GM18861 (cell line): ENCODE results near the gene TRHDE.

ENCODE experiments used
- ATAC-seq: cut with Tn5 transposase; IDR thresholded peaks from one replicate; pipeline ENCODE4 v1.9.1; 2021; ENCODE audit not compliant: unreplicated experiment

TRHDE gene

DNA sequence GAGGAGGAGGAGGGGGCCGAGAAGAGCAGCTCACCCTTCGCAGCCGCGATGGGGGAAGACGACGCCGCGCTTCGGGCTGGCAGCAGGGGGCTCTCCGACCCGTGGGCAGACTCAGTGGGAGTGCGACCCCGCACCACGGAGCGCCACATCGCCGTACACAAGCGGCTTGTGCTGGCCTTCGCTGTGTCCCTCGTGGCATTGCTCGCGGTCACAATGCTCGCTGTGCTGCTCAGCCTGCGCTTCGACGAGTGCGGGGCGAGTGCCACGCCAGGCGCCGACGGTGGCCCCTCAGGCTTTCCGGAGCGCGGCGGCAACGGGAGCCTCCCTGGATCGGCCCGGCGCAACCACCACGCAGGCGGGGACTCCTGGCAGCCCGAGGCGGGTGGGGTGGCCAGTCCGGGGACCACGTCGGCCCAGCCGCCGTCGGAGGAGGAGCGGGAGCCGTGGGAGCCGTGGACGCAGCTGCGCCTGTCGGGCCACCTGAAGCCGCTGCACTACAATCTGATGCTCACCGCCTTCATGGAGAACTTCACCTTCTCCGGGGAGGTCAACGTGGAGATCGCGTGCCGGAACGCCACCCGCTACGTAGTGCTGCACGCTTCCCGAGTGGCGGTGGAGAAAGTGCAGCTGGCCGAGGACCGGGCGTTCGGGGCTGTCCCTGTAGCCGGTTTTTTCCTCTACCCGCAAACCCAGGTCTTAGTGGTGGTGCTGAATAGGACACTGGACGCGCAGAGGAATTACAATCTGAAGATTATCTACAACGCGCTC, 745 bp downstream of the TRHDE start:
- no peak for ATAC-seq

DNA sequence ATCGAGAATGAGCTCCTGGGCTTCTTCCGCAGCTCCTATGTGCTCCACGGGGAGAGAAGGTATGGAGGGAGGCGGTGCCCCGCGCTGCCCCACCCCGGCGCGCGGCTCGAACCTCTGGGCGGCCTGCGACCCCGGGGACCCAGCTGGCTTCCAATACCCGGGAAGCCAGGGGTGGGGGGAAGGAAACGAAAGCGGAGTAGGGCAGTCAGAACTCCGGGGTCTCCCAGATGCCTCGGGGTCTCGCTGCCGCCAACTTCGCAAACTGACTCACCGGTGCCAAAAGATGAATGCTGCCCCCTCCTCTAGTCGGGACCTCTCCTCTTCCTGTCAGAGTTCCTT, 1.3 kb downstream of the TRHDE start:
- no peak for ATAC-seq

DNA sequence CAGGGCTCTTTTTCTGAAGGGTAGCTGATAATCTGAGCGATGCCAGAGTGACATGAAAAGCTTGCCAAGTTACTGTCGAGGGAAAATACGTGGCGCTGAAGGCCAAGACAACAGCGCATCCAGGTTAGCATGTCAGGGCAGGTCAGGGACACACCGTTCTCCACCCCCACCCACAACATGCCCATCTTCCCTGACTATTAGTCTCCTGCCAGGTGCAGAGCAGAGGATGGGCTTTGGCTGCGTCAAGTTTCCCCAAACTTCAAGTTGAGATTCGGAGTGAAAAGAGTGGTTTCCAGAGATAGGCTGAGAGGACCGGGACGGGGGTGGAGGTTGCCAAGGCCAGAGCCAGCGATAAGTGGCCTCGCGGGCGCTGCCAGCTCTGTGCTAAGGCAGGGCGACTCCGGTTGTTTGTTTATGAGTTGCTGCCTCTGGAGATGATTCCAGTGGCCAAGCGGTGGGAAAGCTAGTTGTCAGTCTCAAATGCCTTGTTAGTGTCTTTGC, 1.7 kb downstream of the TRHDE start:
- no peak for ATAC-seq

DNA sequence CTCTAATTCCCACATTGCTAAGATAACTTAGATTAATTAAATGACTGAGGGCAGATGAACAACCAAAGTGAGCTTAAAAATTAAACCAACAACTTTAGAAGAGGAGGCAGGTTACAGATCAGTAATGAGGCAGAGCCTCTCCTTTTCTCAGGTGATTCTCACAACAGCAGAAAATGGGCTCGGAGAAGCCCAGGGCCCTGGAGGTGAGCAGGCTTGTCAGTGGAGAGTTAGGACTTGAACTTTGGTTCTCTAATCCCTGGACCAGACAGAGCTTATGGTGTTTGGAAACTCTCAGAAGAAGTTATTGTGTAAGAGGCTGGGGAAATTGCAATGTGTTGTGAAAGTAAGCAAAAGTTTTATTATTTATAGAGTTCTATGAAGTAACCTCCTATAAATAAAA, 2.8 kb downstream of the TRHDE start:
- ATAC-seq: no peak

DNA sequence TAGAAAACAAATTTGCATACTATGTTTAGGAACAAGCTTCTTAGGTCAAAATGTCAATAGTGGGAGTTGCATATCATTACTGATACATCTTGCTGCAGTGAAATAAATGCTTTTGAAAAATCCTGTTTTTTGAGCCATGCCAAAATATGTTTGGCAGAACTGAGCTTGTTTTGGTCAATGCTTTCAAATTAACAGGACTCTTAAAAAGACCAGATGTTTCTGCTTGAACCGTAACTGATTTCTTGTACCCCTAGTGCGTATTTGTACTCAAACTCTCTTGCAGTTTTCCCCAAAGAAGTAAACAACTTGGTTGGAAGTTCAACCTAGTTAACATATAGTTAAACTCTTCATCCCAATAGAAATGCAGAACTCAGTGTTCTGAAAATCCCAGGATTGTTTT, 3.4 kb downstream of the TRHDE start:
- ATAC-seq: no peak

DNA sequence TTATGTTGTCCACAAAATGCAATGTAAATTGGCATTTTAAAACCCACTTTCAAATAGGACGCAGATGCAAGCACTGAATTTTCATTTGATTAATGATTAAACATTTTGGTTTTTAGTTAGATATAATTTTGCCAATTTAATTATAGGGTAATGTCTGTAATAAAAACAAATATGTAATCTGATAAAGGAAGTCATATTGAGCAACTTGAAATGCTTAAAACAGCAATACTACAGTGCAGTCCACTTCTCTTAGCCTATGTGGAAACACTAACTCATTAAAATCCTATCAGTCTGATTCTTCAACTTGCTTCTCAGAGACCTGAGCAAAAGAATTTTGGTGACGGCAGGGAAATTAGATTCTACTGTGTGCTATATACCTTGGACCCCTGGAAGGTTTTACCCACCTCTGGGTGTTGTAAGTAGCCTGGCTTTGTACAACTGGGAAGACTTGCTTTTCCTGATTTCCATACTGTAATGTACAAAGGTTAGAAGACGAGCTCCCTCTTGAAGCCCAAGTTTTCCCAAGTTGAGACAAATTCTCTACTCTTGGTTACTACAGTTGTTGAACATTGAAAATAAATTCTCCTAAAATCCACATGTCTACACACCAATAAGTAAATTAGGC, 4.1 kb downstream of the TRHDE start:
- no peak for ATAC-seq

DNA sequence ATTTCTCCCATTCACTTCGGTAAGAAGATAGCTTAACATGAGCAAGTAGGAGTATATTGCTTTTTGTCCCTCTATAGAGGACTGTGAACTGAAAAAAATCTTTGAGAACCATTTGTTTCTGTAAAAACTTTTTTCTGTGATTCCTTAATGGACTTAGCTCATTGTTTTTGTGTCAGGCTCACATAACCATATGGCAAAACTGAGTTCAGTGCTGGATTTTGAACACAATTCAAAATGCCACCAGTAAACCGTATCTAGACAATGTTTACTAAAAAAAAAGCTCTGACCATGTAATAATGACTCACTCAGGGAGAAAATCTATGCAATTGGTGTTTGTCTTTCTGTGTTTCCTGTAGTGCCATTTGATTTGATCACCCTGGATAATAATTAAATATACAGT, 5.2 kb downstream of the TRHDE start:
- ATAC-seq: no peak

DNA sequence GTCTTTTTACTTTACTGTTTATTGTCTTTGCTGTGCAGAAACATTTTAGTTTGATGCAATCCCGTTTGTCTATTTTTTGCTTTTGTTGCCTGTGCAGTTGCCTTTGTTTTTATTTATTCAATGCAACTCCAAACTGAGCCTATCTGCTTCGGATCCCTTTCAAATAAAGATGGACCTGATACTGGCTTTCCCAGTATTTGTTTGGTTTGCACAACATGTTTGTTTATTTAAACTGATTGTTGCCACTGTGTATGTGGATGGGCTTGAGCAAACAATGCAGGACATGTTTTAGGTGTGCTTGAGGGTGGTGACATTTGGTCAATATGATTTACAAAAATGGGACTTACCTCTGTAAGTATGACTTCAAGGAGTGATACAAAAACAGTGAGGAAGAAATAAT, 6.7 kb downstream of the TRHDE start:
- no peak for ATAC-seq

DNA sequence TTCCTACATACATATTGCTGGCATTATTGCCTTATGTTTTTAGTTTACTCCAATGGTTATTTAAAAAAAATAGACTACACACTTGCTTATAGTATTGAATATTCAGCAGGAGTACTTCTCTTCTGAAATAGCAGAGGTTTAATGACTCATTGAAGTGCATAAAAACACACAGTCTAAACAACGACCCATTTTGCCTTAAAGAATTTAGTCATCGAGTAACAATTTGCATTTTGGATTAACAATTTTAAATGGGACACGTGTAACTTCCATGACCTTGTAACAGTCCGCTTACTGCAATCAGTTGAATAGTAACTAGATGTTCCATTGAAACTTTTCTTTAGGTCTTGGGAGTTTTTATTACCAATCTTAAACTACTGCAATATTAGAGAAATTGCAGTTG, 9.0 kb downstream of the TRHDE start:
- ATAC-seq: no peak

DNA sequence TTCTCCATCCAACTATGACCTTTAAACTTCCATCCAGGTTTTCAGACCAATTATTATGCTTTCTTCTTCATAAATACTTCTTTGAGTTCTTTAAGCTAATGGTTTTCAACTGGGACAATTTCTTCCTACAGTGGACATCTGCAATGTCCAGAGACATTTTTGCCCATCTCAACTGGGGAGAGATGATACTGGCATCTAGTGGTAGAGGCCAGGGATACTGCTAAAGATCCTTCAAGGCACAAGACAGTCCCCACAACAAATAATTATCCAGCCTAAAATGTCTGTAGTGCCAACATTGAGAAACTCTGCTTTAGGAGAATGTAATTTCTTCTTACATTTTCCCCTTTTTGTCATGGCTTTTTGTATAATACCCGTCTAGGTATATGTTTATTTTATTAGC, 10.6 kb downstream of the TRHDE start:
- no peak for ATAC-seq

DNA sequence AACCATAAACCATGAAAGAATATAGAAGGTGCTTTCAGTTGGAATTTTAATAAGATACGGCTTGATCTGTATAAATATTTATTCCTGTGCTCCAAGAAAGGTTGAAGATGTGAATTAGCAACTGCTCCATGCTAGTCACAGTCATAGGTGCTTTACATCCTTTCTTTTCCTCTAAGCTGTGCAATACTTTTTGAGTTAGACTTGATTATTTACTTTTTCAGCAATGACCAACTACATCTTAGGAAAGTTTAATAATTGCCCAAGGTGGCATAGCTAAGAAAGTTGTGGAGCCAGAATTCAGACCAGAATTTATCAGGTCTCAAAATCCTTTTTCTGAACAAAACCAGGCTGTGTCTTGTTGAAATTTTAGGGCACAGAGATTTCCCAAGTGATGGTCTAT, 13.7 kb downstream of the TRHDE start:
- ATAC-seq: no peak

DNA sequence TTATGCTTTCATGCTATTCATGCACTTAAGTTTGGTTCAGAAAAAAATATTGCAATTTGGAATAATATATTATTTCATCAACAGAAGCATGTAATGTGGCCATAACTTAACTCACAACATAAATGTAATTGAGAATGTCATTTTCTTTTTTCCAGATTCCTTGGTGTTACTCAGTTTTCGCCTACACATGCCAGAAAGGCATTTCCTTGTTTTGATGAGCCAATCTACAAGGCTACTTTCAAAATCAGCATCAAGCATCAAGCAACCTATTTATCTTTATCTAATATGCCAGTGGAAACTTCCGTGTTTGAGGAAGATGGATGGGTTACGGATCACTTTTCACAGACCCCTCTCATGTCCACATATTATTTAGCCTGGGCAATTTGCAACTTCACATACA, 14.4 kb downstream of the TRHDE start:
- ATAC-seq: no peak

DNA sequence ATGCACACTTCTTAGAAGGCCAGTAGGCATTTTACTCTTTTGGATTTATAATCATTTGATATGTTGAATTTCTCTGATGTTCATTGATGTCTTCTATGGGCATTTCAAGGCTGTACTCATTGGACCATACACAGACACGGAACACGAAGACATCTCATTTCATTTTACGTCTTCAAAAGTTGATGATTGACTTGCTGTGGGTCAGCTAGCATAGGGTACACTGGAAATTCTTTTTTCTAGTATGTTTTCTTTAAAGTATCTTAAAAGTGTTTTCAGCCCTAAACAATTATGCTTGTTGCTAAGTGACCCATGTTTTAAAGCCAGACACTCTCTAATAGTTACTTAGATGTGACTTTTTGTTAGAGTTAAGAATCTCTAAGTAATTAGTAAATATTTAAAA, 16.3 kb downstream of the TRHDE start:
- no peak for ATAC-seq

DNA sequence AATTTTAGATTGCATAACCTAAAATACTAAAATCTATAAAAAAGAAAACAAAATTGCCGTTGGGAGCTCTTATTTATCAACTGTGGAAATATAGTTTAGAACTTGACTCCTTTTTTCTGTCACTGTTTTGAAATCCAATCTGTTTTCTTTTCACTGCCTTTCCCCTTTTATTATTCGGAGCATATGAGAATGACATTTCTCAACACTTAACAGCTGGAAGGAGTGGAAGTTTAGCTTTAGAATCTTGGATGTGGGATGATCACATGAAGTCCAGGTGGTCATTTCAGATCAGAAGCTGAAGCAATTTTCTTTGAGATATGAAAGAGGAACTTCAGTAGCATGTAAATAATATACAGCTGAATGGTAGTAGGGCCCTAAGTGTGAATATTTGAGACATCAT, 16.7 kb downstream of the TRHDE start:
- ATAC-seq: no peak

DNA sequence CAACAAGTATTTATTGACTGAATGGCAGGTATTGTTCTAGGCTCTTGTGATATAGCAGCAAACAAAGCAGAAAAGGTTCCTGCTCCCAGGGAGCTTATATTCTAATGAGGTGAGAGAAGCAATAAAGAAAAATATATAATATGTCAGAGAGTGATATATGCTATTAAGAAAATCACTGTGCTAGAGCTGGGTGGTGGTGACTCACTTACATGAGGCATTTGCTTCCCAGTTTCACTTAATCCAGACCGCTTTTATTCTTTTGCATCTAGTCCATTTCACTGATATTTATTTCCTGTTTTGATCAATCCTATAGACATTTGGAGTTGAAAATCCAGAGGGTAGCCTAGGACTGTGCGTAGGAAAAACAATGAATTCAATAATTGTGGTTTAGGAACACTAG, 17.5 kb downstream of the TRHDE start:
- ATAC-seq: no peak

DNA sequence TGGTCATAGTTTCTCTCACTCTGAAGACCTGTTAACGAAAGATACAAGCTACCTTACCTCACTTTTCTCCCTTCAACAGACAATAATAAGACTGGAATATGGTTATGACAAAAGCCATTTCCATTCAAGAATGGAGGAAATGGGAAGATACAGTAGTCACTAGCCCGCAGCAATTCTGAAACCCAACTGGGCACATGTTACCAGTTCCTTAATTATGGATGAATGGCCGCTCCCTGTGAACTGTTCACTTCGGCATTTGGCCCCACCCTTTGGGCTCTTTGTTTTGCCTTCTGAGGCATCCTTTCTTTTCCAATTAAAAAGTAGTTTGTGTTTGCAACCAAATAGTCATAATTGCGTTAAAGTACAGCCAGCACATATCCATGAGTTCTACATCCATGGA, 19.0 kb downstream of the TRHDE start:
- ATAC-seq: no peak

DNA sequence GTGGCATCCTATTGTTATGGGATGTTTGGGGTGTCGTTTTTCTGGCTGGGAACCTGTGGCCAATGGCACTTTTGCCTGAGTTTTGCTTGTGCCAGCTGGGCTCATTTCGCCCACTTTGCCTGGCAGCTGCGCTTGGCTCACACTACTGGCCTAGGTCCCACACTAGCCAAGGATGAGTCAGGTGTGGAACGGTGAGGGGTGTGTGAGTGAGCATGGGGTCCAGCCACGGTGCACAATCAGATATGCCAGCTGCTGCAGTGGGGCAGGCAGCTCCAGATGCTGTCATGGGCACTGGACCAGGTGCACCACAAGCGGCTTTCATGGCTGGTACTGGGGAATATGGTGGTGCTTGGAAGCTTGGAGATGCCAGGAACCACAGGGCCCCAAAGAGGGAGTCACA, 21.5 kb downstream of the TRHDE start:
- no peak for ATAC-seq

DNA sequence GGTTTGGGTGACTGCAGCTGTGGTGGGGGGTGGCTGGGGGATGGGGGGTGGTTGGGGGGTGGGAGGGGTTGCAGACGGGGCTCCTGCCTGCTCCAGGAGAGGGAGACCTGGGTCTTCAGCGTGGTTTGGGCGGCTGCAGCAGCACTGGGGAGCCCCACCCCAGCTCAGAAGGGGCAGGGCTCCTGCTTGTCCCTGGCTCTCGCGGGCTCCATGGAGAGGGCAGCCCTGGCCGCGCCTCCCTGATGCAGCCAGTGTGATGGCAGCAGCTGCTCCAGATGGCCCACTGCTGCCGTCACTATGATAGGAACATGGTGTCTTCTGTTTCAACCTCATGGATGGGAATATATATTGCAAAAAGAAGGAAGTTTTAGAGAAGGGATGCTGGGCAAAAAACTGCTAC, 22.9 kb downstream of the TRHDE start:
- no peak for ATAC-seq

DNA sequence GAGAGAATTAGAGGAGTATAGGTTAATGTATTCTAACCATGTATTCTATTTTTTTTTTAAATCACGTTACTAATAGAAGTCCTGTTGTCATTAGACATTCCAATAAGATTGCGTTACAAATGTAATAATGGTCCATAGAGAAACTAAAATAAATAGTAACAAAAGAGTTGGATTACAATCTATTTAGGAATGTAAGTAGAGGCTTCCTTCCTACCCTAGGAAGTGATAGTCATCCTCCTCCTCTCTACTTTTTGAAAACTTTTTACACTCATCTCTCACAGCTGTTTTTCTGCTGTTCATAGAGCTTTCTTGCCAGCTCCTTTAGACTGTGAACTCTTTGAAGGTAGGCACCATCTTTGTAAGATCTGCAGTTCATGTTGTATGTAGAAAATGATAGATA, 23.6 kb downstream of the TRHDE start:
- no peak for ATAC-seq

DNA sequence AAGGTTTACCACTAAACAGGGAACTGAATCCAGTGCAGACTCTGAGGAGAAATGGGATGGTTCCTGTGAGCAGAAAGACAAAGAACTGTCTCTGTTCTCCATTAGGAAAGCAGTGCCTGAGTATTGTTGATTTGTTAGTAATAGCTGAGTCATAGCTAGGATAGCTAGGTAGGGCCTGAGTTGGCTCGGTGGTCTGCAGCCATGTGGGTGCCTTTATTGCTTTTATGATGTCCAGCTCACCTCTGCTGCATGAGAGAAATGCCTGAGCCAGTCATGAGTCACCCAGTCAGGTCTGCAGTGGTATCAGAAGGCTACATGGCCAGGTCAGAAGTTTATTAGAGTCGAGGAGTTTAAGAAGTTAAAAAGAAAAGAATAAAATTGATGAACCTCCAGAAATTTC, 24.2 kb downstream of the TRHDE start:
- no peak for ATAC-seq

DNA sequence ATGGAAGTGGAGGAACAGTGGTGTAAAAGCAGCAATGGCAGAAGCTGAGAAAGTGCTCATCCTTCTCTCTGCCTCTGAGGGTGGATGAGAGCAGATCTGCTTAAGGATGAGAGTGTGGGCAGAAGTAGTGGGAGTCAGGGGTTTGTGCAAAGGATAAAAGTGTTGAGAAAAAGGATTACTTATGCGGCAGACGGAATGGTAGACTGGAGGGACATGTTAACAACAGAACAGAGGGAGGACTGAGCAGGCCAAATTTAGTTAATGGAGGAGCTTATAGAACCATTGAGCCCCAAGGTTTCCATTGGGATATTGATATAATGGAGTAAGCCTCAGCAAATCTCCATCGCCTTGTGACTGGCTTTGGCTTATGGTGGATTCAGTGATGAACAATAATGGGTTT, 25.5 kb downstream of the TRHDE start:
- no peak for ATAC-seq

DNA sequence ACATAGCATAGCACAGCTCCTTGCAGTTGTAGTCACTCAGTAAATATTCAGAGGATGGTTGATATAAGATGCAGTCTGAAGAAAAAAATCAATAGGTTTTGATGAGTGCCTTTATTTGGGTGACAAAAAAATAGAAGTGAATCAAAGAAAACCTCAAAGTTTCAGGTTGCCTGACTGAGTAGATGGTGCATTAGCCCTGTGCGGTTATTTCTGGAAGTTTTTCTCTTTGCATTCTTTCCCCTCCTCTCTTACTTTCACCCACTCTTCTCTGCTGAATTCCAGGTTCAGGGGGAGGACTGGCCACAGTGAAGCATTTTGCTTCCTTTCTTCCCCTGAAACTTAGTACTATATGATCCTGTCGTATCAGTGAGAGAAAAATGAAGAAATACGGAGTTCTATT, 28.6 kb downstream of the TRHDE start:
- ATAC-seq: no peak

DNA sequence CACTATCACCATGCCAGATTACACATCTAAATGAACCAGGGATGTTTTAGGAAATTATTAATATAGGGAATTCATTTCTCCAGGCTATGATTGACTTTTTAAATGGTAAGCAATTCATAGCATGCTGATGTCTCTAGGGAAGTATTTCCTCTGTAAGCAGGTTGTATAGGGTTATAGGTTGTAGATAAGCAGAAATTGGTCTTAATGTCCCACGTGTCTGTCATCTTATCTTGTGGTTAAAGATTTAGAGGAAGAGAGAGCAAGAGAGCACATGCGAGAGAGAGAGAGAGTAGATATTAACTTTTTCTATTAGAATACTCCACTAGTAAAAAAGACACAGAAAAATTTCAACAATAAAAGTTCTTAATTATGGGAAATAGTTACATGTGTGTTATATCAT, 32.6 kb downstream of the TRHDE start:
- ATAC-seq: no peak
